Measurements from ENCODE around the gene MED12L.
"Not testable (repeated sequence)": the region's sequence is repeated elsewhere in the genome, so short reads cannot be mapped to it uniquely, and the experiment has no call there.

Gene MED12L, protein sequence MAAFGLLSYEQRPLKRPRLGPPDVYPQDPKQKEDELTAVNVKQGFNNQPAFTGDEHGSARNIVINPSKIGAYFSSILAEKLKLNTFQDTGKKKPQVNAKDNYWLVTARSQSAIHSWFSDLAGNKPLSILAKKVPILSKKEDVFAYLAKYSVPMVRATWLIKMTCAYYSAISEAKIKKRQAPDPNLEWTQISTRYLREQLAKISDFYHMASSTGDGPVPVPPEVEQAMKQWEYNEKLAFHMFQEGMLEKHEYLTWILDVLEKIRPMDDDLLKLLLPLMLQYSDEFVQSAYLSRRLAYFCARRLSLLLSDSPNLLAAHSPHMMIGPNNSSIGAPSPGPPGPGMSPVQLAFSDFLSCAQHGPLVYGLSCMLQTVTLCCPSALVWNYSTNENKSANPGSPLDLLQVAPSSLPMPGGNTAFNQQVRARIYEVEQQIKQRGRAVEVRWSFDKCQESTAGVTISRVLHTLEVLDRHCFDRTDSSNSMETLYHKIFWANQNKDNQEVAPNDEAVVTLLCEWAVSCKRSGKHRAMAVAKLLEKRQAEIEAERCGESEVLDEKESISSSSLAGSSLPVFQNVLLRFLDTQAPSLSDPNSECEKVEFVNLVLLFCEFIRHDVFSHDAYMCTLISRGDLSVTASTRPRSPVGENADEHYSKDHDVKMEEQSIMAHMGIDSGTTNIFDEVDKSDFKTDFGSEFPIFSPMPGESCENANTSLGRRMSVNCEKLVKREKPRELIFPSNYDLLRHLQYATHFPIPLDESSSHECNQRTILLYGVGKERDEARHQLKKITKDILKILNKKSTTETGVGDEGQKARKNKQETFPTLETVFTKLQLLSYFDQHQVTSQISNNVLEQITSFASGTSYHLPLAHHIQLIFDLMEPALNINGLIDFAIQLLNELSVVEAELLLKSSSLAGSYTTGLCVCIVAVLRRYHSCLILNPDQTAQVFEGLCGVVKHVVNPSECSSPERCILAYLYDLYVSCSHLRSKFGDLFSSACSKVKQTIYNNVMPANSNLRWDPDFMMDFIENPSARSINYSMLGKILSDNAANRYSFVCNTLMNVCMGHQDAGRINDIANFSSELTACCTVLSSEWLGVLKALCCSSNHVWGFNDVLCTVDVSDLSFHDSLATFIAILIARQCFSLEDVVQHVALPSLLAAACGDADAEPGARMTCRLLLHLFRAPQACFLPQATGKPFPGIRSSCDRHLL (N-terminal part only)

GRCh38 chr3:151085227-151085888, at the start of gene MED12L:
Gene MED12L (plus strand): TSS chr3:151085664. CDS start chr3:151086927, 1,263 bp downstream.
- peak in 54 of 58 donors; percentile 4 to 83 (median 55) for DNase-seq

DNA sequence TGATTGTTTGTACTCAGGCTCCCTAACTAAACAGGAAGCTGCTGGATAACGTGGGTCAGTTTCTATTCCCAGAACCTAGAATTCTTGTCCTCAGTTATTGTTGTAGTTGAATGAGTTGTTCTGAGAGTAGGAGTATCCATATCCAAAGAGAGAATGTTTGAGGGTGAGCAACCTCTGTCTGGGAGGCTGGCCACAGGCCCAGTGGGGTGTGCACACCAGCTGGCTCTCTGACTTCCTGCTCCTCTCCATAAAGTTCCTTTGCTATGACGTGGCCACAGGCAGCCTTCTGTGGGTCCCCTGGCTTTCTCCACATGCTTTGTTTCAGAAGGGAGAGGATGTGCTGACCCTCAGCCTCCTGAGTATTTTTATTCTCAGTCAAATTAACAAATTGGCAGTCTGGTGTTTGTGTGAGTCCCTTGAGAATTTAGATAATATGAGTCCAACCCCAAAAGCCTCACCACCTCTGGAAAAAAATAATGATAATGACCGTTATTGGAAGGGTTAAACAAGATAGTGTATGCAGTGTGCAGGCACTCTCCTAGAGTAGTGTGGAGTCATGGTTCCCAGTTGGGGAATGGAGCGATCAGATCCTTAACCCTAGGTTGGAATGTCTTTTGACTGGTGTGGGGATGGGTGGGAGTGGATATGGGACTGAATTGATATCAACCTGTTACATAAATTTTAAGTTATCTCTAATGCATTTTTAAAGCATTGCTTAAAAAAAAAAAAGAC, 47.6 kb upstream of the MED12L start:
- DNase-seq, result no peak

DNA sequence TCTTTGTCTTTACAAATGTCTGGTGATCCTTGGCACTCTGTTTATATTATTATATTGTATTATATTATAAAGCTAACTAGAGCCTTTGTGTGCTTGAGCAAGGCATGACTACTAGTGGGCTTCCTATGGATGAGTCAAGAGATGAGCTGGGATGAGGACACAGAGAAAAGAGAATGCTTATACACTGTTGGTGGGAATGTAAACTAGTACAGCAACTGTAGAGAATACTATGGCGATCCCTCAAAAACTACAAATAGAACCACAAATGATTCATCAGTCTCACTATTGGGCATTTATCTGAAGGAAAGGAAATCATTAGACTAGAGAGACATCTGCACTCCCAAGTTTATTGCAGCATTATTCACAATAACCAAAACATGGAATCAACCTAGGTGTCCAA, 40.8 kb upstream of the MED12L start:
- DNase-seq, result no peak

- DNase-seq, result no peak
Observed at GRCh38 chr3:151047636-151048035, 37.8 kb upstream of the MED12L start.

DNA sequence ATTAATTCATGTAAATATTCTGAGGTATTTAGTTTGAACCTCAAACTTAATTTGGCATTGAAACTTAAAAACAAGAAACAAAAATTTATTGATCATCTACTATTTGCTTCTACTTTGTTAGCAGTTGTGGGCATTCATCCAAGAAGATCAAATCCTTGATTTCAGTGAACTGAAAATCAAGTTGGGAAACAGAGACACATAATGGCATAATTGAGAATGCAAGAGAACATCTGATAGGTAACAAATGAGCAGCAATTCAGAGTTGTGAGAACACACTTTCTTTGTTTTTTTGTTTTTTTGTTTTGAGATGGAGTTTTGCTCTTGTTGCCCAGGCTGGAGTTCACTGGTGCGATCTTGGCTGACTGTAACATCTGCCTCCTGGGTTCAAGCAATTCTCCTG, 33.9 kb upstream of the MED12L start:
- DNase-seq, result no peak

DNA sequence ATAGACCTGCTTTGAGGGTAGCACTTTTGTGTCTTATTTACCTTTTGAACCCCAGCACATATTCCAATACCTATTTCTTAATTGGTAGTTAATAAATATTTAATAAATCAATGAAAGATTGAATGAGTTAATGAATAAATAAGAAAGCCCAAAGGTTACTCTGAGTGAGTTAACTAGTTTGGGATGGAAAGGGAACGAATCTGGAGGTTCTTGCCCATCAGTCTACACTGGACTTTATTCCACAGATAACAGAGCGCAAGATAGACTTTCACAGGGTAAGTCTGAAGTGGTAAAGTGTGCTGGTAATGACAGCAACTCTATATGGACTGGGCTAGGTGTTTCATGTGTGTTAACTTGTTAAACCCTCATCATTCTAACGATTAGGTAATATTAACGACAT, 33.1 kb upstream of the MED12L start:
- DNase-seq, result no peak

GRCh38 chr3:151052756-151053155, 32.7 kb upstream of the MED12L start:
- DNase-seq, result no peak

- DNase-seq, result no peak
Observed at GRCh38 chr3:151058740-151059139, 26.7 kb upstream of the MED12L start.

DNA sequence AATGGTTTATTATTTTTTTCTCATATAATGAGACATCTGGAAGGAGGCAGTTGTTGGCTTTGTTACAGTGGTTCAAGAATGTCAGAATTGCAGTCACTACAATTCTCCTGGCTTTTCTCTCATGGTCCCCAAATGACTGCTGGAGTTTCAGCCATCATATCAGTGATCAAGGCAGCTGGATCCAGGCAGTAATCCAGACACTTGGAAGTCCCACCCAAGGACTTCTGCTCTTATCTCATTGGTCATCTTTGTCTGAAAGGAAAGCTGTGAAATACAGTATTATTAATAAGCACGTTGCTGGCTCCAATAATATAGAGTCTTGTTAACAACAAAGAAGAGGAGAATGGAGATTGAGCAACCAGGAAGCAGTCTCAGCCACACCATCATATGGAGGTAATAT, 22.9 kb upstream of the MED12L start:
- no peak for DNase-seq

GRCh38 chr3:151067158-151067557, 18.3 kb upstream of the MED12L start:
- DNase-seq, result no peak

- not testable (repeated sequence) for DNase-seq
Observed at GRCh38 chr3:151072842-151073241, 12.6 kb upstream of the MED12L start.

DNA sequence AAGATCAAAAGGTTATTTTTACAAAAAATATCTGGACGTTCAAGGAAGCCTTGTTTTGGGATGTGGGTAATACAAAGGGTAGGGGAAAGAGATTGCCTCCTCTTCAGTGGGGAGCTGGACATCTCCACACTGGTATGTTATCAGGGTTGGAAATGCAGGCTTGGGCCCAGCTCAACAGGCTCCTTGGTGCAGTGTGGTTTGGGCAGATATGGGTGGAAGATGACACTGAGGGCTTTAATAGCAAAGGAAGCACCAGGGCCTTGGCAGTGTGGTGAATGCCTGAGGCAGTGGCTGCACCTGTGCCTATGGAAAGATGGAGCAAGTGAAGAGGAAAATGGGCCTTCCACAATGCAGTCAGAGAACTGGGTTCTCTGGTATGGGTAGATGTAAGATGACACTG, 11.2 kb upstream of the MED12L start:
- no peak for DNase-seq

GRCh38 chr3:151075869-151076562, 9.4 kb upstream of the MED12L start:
- no peak for DNase-seq

DNA sequence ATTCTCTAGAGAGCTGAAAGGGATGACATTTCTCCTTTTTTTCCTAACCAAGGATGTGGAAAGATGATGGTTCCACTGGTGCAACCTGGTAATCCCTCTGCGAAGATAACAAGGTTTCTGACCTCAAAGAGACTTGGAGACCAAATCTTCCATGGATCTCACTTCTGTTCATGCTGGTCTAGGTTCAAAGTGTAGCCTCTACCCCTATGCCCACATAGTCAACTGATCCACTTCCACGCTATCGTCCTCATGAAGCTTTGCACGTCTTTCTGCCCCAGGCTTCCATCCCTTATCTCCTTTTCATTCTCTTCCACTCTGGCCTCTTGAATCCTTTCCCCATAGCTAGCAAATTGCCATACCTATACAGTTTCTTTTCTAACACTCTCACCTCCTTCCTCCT, 8.8 kb upstream of the MED12L start:
- DNase-seq, result no peak

- DNase-seq, result not testable (repeated sequence)
Observed at GRCh38 chr3:151081082-151081481, 4.4 kb upstream of the MED12L start.

- DNase-seq, result no peak
Observed at GRCh38 chr3:151082880-151083838, 2.3 kb upstream of the MED12L start.

- DNase-seq, result no peak
Observed at GRCh38 chr3:151084893-151085226, 604 bp upstream of the MED12L start.

- DNase-seq, result peak in 22 of 58 donors; percentile 13 to 67 (median 39)
Observed at GRCh38 chr3:151085889-151086483, 522 bp downstream of the MED12L start.

Data from anterior cingulate cortex (tissue), 58 donors.